Renal pelvis (tissue), 4 donors: ENCODE measurements around the gene DHX57. TPM values are rescaled to one million over a fixed set of nuclear protein-coding genes. Genes with fewer than 3 reads are reported as not detected.
"Not testable (repeated sequence)": the region's sequence is repeated elsewhere in the genome, so short reads cannot be mapped to it uniquely, and the experiment has no call there.

Experiments used
- DNase-seq: peaks from one replicate; pipeline ENCODE4 v3.0.0-alpha.2; 2013
- polyA plus RNA-seq, 3 donors: library from polyadenylated mRNA; unstranded; fragments of 120-200 nt; gene quantifications; one replicate each; pipeline ENCODE4 v1.2.1, GENCODE V29; 2013; ENCODE audit not compliant: insufficient read length in 3 of 3

DHX57 gene
- polyA plus RNA-seq, 3 donors, result 34.8 to 54.7 (median 46.8) TPM

DNA sequence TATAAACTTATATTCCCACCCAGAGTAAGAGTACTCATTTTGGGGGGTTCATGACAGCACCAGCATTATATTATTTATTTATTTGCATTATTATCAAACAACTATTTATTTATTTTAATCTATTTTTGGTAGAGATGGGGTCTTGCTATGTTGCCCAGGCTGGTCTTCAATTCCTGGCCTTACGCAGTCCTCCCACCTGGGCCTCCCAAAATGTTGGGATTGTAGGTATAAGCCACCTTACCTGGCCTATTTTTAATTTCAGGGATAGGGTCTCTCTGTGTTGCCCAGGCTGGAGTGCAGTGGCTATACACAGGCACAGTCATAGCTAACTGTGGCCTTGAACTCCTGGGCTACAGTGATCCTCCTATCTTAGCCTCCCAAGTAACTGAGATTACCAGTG is 67.1 kb downstream of the DHX57 start:
- DNase-seq, result no peak

DNA sequence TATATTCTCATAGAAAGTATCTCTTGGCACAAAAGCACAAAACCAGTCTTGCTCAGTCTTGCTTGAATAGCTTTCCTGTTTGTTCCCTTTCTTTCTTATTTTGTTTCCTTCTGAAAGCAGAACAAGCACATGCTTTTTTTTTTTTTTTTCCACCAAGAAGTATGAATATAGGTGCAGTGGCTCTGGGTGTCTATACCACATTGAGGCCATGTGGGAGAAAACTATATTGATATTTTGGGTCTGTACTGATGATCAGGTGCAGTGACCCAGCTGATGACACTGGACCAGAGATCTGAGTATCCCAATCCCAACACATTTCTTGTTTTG is 69.0 kb downstream of the DHX57 start:
- no peak for DNase-seq

DNA sequence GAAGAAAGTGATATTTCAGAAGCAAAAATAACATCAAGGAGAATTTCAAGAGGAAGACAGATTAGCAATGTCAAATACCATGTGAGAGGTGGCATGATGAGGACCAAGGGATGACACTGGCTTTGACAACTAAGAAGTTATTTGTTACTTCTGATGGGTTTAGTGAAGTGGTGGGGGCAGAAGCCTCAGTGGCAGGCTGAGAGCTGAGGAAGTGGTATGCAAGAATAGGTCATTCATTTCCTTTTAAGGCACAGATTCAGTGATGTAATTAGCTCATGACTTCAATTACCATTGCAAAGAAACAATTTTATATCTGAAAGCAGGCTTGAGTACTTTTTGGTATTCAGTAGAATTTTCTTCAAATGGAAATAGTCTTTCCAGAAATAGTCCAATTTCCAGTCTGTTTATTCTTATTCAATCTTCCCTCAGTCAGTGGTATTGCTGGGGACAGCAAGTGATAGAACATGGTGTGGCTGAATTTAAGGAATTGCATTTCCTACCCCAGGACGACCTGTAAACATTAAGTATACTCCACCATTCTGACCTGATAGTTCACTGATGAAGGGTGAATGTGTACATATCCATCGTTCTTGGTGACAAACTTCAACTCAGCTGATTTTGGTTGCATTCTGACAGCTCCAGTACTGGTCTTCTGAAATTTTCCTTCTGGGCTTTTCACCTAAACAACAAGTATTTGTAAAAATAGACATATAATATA is 69.6 kb downstream of the DHX57 start:
- no peak for DNase-seq

DNA sequence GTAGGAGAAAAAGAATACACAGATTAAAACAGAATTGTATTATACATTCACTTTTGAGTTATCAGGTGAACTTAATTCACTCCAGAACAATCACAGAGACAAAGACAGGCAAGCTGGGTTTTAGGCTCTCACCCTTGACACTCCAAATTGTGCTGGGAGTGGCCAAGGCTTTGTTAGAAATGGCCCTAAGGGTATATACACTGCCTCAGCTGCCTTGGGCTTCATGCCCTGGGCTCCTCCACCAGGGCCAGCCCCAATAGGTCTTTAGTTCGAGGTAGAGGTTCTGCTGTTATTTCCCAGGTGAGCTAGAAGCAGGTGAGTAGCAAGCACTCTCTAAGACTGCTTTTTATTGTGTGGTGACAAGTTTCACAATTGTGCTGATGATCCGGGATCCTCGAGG is 77.8 kb downstream of the DHX57 start:
- DNase-seq, result no peak

DNA sequence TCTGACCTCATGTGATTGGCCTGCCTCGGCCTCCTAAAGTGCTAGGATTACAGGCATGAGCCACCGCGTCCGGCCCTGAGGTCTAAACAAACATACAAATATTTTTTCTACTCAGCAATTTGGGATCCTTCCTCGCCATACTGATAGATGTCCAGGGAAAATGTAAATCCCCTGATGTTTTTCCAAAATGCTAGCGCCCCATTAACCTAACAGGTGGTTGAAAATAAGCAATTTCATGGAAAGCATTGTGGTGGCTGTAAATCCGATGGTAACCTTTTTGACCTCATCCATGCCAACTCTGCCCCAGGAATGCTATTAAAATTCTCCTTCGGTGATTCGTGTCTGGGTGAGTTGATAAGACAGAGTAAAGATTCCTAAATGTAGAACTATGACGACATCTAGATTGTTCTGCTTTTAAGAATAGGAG is 78.5 kb downstream of the DHX57 start:
- no peak for DNase-seq

DNA sequence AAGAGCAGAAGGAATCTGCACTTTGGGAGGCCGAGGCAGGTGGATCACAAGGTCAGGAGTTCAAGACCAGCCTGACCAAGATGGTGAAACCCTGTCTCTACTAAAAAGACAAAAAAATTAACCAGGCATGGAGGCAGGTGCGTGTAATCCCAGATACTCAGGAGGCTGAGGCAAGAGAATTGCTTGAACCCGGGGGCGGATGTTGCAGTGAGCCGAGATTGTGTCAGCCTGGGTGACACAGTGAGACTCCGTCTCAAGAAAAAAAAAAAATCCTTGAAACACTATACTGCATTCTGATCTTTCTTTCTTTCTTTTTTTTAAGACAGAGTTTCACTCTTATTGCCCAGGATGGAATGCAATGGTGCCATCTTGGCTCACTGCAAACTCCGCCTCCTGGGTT is 80.7 kb downstream of the DHX57 start:
- not testable (repeated sequence) for DNase-seq

GRCh38 chr2:38794235-38794946 is 81.3 kb downstream of the DHX57 start:
- no peak for DNase-seq

- no peak for DNase-seq
Observed at GRCh38 chr2:38793511-38793910, 82.2 kb downstream of the DHX57 start.

DNA sequence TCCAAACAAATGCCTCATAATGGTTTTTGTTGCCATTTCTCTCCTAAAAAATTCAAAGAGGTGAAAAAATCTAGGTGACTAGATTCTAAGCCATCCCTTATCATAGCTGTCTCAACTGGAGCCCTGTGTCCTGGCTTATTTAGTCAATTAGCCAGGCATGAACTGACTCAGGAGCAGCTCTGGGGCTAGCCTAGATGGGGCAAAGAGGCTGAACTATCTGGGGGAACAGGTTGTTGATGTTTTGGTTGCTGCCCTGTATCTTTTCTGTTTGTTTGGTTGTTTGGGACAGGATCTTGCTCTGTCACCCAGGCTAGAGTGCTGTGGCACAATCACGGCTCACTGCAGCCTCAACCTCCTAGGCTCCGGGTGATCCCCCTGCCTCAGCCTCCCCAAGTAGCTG is 83.0 kb downstream of the DHX57 start:
- DNase-seq, result no peak

DNA sequence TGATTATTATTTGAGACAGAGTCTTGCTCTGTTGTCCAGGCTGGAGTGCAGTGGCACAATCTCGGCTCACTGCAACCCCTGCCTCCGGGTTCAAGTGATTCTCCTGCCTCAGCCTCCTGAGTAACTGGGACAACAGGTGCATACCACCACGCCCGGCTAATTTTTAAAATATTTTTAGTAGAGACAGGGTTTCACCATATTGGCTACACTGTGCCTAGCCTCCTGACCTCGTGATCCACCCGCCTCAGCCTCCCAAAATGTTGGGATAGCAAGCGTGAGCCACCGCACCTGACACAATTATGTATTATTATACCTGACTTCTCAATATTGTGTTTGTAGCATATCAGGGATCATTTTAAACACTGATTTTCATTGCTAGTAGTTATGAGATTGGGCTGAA is 83.4 kb downstream of the DHX57 start:
- DNase-seq, result not testable (repeated sequence)

- no peak for DNase-seq
Observed at GRCh38 chr2:38791744-38792143, 84.0 kb downstream of the DHX57 start.

DNA sequence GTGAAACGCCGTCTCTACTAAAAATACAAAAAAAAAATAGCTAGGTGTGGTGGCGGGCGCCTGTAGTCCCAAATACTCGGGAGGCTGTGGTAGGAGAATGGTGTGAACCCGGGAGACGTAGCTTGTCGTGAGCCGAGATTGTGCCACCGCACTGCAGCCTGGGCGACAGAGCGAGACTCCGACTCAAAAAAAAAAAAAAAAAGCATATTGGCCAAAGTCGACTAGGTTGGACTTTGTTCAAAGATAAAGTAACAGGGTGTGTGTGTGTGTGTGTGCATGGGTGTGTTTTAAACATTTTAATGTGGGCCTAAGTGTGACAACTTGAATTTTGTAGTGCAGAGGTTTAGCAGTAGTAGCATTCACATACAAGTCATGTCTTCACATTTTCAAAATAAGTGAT is 86.0 kb downstream of the DHX57 start:
- no peak for DNase-seq

- DNase-seq, result no peak
Observed at GRCh38 chr2:38788306-38788705, 87.4 kb downstream of the DHX57 start.

DNA sequence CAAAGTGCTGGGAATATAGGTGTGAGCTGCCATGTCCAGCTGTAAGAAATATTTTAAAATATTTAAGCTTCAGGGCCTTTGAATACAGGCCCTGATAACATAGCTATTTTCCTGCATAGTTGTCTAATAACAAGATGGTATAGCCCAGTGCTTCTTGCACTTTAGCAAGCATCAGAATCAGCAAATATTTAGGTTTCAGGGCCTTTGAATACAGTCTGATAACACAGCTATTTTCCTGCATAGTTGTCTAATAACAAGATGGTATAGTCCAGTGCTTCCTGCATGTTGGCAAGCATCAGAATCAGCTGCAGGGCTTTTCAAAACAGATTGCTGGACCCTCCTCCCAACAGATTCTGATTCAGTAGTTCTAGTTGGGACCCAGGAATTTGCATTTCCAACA is 92.1 kb downstream of the DHX57 start:
- DNase-seq, result no peak

GRCh38 chr2:38778687-38779082 is 97.0 kb downstream of the DHX57 start:
- no peak for DNase-seq

DNA sequence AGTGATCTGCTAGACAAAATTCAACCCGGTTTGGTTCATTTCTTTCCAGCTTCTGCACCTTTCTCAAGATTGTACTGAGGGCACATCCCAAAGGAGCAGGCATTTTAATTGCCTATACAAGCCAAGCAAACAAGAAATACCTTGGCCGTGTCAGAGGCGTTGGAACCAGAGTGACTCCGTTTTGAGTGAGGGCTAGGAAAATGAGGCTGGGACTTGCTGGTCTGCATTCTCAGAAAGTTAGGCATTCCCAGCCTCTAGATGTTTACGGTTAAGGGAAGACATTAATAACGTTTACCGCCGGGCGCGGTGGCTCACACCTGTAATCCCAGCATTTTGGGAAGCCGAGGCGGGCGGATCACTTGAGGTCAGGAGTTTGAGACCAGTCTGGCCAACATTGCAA is 99.2 kb downstream of the DHX57 start:
- no peak for DNase-seq

DNA sequence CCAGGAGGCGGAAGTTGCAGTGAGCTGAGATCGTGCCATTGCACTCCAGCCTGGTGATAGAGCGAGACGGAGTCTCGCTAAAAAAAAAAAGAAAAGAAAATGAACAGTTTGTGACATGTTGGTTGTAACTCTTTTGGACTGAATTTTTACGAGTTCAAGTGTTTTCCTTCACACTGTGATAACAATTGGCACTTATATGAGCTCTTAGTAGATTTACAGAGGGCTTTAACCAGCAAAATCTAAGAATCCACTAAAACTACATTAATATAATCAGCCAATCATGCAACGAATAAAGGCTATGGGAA is 99.9 kb downstream of the DHX57 start:
- no peak for DNase-seq

DNA sequence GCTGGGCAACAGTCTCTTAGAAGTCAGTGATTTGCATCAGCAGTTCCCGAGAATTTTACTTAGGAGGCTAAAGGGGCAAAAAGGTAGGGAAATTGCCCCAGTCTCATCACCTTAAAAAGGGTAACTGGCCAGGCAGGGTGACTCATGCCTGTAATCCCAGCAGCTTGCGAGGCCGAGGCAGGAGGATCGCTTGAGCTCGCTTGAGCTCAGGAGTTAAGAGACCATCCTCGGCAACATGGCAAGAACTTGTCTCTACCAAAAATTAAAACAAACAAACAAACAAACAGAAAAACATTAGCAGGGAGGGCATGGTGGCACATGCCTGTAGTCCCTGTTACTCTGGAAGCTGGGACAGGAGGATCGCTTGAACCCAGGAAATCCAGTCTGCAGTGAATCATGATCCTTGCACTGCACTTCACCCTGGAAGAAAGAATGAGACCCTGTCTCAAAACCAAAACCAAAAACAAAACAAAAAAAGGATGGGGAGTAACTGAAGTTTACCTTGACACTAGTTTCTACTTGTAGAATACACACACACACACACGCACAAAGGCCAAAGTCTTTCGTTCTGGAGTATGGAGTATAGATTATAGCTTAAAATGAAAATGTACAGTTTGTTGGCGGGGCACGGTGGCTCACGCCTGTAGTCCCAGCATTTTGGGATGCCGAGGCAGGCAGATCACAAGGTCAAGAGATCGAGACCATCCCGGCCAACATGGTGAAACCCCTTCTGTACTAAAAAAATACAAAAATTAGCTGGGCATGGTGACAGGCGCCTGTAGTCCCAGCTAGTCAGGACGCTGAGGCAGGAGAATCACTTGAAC is 100.4 kb downstream of the DHX57 start:
- DNase-seq, result no peak

GRCh38 chr2:38771632-38772031 is 104.1 kb downstream of the DHX57 start:
- no peak for DNase-seq

GRCh38 chr2:38765551-38765950 is 110.2 kb downstream of the DHX57 start:
- no peak for DNase-seq

GRCh38 chr2:38765149-38765548 is 110.6 kb downstream of the DHX57 start:
- no peak for DNase-seq

- no peak for DNase-seq
Observed at GRCh38 chr2:38763728-38764127, 112.0 kb downstream of the DHX57 start.

- no peak for DNase-seq
Observed at GRCh38 chr2:38763228-38763627, 112.5 kb downstream of the DHX57 start.
